ENCODE data around the gene C21orf91. TPM values are rescaled to one million over a fixed set of nuclear protein-coding genes. Genes with fewer than 3 reads are reported as not detected.
"Not testable (repeated sequence)": the region's sequence is repeated elsewhere in the genome, so short reads cannot be mapped to it uniquely, and the experiment has no call there.

The C21orf91 gene
- total RNA-seq, 1 donor from 2014 or later, result 27.3 TPM

DNA sequence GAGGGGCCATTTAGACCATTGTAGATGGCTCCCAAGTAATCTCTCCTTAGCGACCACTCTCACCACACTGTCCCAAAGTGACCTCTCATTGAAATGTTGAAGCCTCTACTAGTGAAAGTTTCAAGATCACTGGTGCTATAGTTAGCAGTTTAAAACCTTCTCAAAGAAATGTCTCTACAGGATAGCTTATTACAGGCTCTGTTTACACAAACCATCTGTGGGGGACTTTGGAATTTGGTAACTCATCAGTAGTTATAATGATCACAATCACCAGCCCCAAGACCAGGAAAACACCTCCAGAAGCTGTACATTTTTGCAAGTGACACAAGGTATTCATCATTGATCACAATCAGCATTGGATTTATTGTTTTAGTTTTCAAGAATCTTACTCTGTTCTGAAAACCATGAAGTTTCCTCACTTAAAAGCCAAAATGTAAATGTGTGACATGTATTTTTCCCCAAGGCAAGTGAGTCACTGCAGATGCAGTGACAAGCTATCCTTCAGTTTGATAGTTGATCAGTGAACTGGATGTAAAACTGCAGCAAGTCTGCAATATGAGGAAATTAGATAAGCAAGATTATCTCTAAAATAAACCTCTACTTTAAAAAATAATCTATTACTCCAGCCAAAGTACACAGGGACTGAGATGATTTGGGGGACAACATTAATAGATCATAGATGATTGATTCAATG is 41.9 kb downstream of the C21orf91 start:
- DNase-seq (ENCODE audit: low read depth, low spot score), result no peak
- no peak overlapping the region for H3K4me3 Mint-ChIP-seq
- no peaks in the 10 kb centered on the region for H3K27me3 Mint-ChIP-seq (ENCODE audit: low read depth)
- peaks cover 9% of the 10 kb centered on the region for H3K9me3 Mint-ChIP-seq
- no peak overlapping the region for H3K27ac Mint-ChIP-seq (ENCODE audit: unreplicated experiment)
- H3K4me1 Mint-ChIP-seq, result no peaks in the 10 kb centered on the region
- TF ChIP-seq, protein P1, sequence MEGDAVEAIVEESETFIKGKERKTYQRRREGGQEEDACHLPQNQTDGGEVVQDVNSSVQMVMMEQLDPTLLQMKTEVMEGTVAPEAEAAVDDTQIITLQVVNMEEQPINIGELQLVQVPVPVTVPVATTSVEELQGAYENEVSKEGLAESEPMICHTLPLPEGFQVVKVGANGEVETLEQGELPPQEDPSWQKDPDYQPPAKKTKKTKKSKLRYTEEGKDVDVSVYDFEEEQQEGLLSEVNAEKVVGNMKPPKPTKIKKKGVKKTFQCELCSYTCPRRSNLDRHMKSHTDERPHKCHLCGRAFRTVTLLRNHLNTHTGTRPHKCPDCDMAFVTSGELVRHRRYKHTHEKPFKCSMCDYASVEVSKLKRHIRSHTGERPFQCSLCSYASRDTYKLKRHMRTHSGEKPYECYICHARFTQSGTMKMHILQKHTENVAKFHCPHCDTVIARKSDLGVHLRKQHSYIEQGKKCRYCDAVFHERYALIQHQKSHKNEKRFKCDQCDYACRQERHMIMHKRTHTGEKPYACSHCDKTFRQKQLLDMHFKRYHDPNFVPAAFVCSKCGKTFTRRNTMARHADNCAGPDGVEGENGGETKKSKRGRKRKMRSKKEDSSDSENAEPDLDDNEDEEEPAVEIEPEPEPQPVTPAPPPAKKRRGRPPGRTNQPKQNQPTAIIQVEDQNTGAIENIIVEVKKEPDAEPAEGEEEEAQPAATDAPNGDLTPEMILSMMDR (conservative IDR thresholded peaks at IDR 0.05), result no peak
- peaks cover 9% of the 10 kb centered on the region for H3K36me3 Mint-ChIP-seq (ENCODE audit: low read depth)

DNA sequence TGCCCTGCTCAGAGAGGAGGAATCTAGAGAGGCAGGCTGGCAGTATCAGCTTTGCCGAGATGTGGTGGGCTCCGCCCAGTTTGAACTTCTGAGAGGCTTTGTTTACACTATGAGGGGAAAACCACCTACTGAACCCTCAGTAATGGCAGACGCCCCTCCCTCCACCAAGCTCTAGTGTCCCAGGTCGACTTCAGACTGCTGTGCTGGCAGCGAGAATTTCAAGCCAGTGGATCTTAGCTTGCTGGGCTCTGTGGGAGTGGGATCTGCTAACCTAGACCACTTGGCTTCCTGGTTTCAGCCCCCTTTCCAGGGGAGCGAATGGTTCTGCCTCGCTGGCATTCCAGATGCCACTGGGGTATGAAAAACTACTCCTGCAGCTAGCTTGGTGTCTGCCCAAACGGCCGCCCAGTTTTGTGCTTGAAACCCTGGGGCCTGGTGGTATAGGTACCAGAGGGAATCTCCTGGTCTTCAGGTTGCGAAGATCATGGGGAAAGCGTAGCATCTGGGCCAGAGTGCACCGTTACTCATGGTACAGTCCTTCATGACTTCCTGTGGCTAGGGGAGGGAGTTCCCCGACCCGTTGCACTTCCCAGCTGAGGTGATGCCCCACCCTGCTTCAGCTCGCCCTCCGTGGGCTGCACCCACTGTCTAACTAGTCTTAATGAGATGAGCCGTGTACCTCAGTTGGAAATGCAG is 43.6 kb downstream of the C21orf91 start:
- peaks cover 18% of the 10 kb centered on the region for H3K9me3 Mint-ChIP-seq
- no peaks in the 10 kb centered on the region for H3K4me1 Mint-ChIP-seq
- TF ChIP-seq, protein P1 (conservative IDR thresholded peaks at IDR 0.05), result no peak
- H3K36me3 Mint-ChIP-seq (ENCODE audit: low read depth), result peaks cover 9% of the 10 kb centered on the region
- H3K27me3 Mint-ChIP-seq (ENCODE audit: low read depth), result no peaks in the 10 kb centered on the region
- DNase-seq (ENCODE audit: low read depth, low spot score), result no peak
- no peak overlapping the region for H3K4me3 Mint-ChIP-seq
- peak overlapping the region; percentile 6 for H3K27ac Mint-ChIP-seq (ENCODE audit: unreplicated experiment)

DNA sequence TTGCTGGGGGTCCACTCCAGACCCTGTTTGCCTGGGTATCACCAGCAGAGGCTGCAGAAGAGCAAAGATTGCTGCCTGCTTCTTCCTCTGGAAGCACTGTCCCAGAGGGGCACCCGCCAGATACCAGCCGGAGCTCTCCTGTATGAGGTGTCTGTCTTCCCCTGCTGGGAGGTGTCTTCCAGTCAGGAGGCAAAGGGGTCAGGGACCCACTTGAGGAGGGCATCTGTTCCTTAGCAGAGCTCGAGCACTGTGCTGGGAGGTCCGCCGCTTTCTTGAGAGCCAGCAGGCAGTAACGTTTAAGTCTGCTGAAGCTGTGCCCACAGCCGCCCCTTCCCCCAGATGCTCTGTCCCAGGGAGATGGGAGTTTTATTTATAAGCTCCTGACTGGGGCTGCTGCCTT is 44.1 kb downstream of the C21orf91 start:
- not testable (repeated sequence) for H3K27me3 Mint-ChIP-seq (ENCODE audit: low read depth); H3K4me3 Mint-ChIP-seq; DNase-seq (ENCODE audit: low read depth, low spot score); H3K36me3 Mint-ChIP-seq (ENCODE audit: low read depth); H3K4me1 Mint-ChIP-seq; H3K27ac Mint-ChIP-seq (ENCODE audit: unreplicated experiment)
- peaks cover 18% of the 10 kb centered on the region for H3K9me3 Mint-ChIP-seq

DNA sequence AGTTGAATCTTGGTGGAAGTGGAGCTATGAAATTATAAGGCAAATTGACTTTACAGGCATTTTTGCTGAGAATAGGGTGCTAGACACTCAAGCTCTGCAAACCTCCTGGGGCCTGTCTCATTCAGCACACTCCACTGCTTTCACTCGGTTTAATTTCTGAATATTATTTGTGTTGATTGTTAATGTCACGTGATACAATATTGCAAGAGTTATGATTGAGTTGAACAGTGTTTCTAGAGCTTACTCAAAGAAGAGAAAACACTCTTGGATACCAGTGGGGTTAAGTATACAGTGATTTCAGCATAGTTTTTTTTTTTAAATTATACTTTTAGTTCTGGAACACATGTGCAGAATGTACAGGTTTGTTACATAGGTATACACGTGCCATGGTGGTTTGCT is 49.7 kb downstream of the C21orf91 start:
- H3K27me3 Mint-ChIP-seq (ENCODE audit: low read depth), result no peaks in the 10 kb centered on the region
- no peak for DNase-seq (ENCODE audit: low read depth, low spot score)
- peaks cover 18% of the 10 kb centered on the region for H3K9me3 Mint-ChIP-seq
- H3K4me1 Mint-ChIP-seq, result no peaks in the 10 kb centered on the region
- peaks cover 9% of the 10 kb centered on the region for H3K36me3 Mint-ChIP-seq (ENCODE audit: low read depth)
- H3K27ac Mint-ChIP-seq (ENCODE audit: unreplicated experiment), result no peak overlapping the region
- H3K4me3 Mint-ChIP-seq, result no peak overlapping the region
- TF ChIP-seq, protein P1 (conservative IDR thresholded peaks at IDR 0.05), result no peak

DNA sequence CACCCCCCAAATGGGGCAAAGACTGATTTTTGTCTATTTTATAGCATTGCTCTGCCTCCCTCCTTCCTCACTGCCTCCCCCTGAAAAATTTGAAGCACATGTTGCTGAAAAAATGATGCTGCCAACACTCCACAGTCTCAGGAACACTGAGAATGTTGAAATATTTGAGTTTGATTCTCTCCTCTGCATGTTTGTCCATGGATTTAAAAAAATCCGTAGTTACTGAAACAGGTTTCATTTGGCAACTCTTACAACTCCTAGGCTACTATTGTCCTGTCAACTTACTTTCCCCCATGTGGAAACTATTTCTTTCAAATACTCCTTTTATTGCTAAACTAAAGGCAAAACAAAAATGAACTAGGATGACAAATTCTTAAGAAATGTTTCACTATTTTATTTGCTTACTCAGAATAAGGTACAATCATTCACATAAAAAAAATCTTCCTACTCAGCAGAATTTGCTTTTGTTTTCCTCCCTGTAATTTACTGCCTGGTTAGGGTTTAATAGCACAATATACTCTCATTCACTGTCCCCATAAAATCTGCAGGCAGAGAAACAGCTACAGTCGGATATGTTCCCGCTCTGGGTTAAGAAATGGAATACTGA is 50.2 kb downstream of the C21orf91 start:
- Mint-ChIP-seq H3K27ac (ENCODE audit: unreplicated experiment) (no peak overlapping the region), H3K27me3 (ENCODE audit: low read depth) (no peaks in the 10 kb centered on the region), H3K4me1 (no peaks in the 10 kb centered on the region), H3K36me3 (ENCODE audit: low read depth) (peaks cover 9% of the 10 kb centered on the region), H3K9me3 (peaks cover 13% of the 10 kb centered on the region), H3K4me3 (no peak overlapping the region)
- TF ChIP-seq, protein P1 (conservative IDR thresholded peaks at IDR 0.05), result no peak
- no peak for DNase-seq (ENCODE audit: low read depth, low spot score)

DNA sequence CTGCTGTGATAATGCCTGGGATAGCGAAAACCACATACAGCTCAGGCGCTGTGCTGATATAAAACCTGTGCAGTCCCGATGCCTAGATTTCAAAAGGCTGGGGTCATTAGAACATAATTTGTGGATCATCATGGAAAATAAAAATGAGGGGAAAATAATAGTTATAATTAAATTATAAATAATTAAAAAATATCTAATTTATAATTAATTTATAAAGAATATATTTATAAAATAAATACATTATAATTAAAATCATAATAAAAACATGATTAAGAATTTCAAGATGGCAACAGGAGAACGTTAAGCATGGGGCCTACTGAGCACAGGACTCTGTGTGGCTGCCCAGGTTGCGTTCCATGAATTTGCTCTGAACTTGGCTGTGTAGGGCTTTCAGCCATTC is 53.9 kb downstream of the C21orf91 start:
- TF ChIP-seq, protein P1 (conservative IDR thresholded peaks at IDR 0.05), result no peak
- no peaks in the 10 kb centered on the region for H3K9me3 Mint-ChIP-seq
- H3K27ac Mint-ChIP-seq (ENCODE audit: unreplicated experiment), result no peak overlapping the region
- no peaks in the 10 kb centered on the region for H3K36me3 Mint-ChIP-seq (ENCODE audit: low read depth)
- no peak overlapping the region for H3K4me3 Mint-ChIP-seq
- H3K4me1 Mint-ChIP-seq, result no peaks in the 10 kb centered on the region
- H3K27me3 Mint-ChIP-seq (ENCODE audit: low read depth), result no peaks in the 10 kb centered on the region
- DNase-seq (ENCODE audit: low read depth, low spot score), result no peak
